OCI-LY7 (cell line): ENCODE results near the gene TNFRSF1B.

Source experiments
- EZH2phosphoT487 ChIP-seq: fragments of 200-600 bp; sonication (generic); IDR thresholded peaks from 2 replicates; pipeline ENCODE4 v1.6.1; 2018; ENCODE audit warnings: low read depth, borderline replicate concordance, mild to moderate bottlenecking, mixed run types, antibody characterized with exemption, low read length, moderate library complexity, mixed read lengths
- TF ChIP-seq, protein P1 (sequence below): fragments of 200-600 bp; sonication (generic); conservative IDR thresholded peaks from 2 replicates; pipeline ENCODE4 v1.5.1; 2014; ENCODE audit warnings: mild to moderate bottlenecking, antibody characterized with exemption, low read length, moderate library complexity, mixed read lengths

DNA sequence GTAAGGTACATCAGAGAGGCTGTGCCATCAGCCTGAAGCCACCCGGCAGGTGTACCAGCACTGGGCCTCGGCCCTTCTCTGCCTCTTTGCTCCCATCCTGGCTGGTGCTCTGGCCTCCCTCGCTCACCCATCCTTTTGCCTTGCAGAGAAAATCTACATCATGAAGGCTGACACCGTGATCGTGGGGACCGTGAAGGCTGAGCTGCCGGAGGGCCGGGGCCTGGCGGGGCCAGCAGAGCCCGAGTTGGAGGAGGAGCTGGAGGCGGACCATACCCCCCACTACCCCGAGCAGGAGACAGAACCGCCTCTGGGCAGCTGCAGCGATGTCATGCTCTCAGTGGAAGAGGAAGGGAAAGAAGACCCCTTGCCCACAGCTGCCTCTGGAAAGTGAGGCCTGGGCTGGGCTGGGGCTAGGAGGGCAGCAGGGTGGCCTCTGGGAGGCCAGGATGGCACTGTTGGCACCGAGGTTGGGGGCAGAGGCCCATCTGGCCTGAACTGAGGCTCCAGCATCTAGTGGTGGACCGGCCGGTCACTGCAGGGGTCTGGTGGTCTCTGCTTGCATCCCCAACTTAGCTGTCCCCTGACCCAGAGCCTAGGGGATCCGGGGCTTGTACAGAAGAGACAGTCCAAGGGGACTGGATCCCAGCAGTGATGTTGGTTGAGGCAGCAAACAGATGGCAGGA lies 24.5 kb upstream of the TNFRSF1B start:
- TF ChIP-seq, protein P1, sequence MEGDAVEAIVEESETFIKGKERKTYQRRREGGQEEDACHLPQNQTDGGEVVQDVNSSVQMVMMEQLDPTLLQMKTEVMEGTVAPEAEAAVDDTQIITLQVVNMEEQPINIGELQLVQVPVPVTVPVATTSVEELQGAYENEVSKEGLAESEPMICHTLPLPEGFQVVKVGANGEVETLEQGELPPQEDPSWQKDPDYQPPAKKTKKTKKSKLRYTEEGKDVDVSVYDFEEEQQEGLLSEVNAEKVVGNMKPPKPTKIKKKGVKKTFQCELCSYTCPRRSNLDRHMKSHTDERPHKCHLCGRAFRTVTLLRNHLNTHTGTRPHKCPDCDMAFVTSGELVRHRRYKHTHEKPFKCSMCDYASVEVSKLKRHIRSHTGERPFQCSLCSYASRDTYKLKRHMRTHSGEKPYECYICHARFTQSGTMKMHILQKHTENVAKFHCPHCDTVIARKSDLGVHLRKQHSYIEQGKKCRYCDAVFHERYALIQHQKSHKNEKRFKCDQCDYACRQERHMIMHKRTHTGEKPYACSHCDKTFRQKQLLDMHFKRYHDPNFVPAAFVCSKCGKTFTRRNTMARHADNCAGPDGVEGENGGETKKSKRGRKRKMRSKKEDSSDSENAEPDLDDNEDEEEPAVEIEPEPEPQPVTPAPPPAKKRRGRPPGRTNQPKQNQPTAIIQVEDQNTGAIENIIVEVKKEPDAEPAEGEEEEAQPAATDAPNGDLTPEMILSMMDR: no peak
- no peak for TF ChIP-seq EZH2phosphoT487
